Measurements from ENCODE around the gene CFAP20DC.

Gene CFAP20DC

DNA sequence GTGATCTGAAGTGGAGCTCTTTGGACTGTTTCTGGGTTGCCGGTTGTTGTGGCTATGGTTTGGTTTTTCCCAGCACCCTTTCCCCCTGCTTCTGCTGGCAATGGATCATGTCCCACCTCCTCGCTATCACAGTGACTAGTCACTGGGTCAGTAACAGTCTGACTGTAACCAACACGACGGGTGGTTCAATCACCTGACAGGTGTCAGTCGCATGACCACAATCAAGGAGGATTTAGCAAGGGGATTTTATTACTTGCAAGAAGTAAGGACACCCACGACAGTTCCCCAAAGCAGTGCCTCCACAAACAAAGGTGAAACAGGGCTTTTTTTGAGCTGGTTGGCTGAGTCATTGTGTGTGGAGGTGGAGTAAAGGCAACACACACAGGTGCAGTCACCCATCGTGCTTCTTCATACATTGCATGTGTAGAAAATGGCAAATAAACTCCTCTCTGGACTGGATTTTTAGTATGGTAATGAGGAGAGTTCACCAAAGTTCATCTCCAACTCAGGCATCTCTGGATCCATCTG lies 324.4 kb downstream of the CFAP20DC start:
- H3K4me3 ChIP-seq (ENCODE audit: low read depth, low read length), result no peak overlapping the region
- DNase-seq (ENCODE audit: low read depth), result peak; percentile 8
- TF ChIP-seq, protein P1, sequence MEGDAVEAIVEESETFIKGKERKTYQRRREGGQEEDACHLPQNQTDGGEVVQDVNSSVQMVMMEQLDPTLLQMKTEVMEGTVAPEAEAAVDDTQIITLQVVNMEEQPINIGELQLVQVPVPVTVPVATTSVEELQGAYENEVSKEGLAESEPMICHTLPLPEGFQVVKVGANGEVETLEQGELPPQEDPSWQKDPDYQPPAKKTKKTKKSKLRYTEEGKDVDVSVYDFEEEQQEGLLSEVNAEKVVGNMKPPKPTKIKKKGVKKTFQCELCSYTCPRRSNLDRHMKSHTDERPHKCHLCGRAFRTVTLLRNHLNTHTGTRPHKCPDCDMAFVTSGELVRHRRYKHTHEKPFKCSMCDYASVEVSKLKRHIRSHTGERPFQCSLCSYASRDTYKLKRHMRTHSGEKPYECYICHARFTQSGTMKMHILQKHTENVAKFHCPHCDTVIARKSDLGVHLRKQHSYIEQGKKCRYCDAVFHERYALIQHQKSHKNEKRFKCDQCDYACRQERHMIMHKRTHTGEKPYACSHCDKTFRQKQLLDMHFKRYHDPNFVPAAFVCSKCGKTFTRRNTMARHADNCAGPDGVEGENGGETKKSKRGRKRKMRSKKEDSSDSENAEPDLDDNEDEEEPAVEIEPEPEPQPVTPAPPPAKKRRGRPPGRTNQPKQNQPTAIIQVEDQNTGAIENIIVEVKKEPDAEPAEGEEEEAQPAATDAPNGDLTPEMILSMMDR (IDR thresholded peaks at IDR 0.05; ENCODE audit: insufficient read depth, low read depth, low read length, missing control alignments), result no peak

DNA sequence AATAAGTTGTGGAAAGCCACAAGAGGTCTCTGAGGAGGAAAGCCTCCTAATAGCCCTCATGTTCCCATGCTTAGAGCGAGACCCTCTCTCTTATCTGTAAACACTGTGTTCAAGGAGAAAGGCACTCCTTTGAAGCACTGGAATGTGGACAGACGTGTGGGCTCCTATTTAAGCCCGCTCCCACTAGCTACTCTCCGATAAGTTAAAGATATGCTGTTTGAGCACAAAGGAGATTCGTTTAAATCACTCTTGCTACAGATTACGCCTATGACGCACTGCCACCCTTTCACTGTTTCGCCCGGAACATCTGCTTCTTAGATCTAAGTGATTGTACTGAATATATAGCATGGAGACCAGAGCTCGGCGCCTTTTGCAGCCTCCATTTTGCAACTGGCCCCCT lies 325.5 kb downstream of the CFAP20DC start:
- DNase-seq (ENCODE audit: low read depth), result no peak
- no peak overlapping the region for H3K4me3 ChIP-seq (ENCODE audit: low read depth, low read length)
- TF ChIP-seq, protein P1 (IDR thresholded peaks at IDR 0.05; ENCODE audit: insufficient read depth, low read depth, low read length, missing control alignments), result no peak

DNA sequence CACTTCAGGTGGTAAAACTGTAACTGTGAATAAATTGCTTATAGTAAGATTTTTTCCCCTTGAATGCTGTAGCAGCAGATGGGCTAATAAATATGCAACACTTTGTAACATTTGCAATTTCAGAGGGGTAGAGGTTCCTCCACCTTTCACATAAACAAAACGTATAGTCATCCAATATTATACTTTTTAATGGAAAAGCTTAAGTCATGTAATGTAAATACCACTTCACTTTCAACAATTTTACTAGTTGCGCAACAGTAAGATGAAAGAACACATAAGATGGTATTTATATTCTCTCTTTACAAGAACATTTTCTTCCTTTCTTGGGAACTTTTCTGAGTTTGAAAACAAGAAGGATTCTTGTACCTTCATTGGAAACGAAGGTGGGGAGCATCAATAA lies 326.7 kb downstream of the CFAP20DC start:
- no peak overlapping the region for H3K4me3 ChIP-seq (ENCODE audit: low read depth, low read length)
- TF ChIP-seq, protein P1 (IDR thresholded peaks at IDR 0.05; ENCODE audit: insufficient read depth, low read depth, low read length, missing control alignments), result no peak
- no peak for DNase-seq (ENCODE audit: low read depth)

DNA sequence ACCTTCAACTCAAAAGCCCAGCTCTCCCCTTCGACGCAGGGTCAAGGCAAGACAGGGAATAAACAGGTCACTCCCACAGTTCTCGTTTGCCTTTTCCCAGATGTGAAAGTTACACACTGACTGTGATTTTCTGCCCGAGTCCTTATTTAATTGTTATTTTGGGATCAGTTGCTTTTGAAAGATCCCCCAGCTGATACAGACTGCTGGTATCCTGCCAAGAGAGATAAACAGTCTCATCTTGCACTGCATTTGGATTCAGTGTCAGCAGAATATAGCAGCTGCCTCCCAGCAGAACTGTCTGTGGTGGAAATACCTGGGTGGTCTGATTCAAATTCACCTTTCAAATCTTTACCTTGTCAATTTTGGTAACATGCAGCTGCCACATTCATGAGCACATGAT lies 327.3 kb downstream of the CFAP20DC start:
- no peak for DNase-seq (ENCODE audit: low read depth)
- TF ChIP-seq, protein P1 (IDR thresholded peaks at IDR 0.05; ENCODE audit: insufficient read depth, low read depth, low read length, missing control alignments), result no peak
- no peak overlapping the region for H3K4me3 ChIP-seq (ENCODE audit: low read depth, low read length)

DNA sequence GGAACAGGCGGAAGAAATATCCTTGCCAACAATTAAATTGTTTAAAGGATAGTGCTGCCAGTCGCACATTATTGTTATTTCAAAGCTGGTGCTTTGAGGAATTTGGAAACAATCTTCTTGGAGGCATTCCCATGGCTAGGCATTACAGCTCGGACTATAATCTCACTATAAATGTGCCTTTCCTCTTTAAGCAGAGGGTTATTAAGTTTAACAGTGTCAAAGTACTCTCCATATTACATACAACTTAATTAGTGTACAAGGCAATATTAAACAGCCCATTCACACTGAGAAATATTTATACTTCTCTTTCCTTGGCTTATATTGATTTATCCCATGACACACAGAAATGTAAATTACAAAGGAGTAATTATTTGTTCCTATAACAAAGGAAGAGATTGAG lies 329.3 kb downstream of the CFAP20DC start:
- H3K4me3 ChIP-seq (ENCODE audit: low read depth, low read length), result no peak overlapping the region
- no peak for DNase-seq (ENCODE audit: low read depth)
- TF ChIP-seq, protein P1 (IDR thresholded peaks at IDR 0.05; ENCODE audit: insufficient read depth, low read depth, low read length, missing control alignments), result no peak

DNA sequence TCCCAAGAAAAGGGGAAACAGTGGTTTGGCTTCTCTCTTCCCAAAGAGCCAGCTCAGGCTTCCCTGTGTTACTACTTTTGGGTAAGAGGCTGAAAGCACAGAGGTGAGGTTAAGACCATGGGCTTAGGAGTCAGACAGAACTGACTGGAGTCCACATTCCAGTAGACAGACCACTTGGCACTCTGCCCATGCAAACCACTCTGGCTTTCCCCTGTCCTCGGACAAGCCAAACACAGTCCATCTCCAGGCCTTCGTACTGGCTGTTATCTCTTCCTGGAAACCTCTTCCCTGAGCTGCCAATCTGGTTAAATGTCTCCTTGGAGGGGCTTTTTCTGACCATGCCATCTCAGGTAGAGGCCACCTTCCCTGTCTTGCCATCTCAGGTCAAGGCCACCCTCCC lies 330.1 kb downstream of the CFAP20DC start:
- TF ChIP-seq, protein P1 (IDR thresholded peaks at IDR 0.05; ENCODE audit: insufficient read depth, low read depth, low read length, missing control alignments), result no peak
- no peak for DNase-seq (ENCODE audit: low read depth)
- H3K4me3 ChIP-seq (ENCODE audit: low read depth, low read length), result no peak overlapping the region

DNA sequence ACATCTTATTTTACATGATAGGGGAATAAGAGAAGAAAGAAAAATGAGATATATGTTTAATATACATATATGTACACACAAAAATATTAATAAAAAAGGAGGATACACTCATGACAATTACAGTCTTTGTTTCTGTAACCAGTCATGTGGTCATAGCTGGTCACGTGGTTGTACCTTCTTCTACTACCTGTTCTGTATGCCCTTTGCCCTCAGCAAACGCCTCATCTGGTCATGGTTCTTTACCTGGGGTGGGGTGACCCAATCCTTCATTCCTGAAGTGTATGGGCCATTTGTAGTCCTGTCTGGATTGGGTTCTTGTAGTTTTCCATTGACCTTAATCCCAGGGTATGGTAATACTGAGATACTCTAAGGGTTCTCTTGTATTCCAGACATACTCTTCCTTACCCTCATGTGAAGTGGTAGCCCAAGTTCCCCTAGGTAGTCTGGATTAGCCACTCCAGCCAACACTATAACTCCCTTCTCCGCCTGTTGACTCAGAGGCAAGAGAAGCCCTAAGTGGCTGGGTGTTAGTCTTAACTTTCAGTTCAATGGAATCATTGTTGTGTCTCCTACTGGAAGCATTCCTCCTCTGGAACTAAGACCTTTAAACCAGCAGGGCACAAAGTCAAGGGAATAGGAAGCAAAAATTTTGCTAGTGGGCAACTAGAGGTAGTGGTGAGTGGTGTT lies 336.0 kb downstream of the CFAP20DC start:
- no peak for DNase-seq (ENCODE audit: low read depth)
- no peak overlapping the region for H3K4me3 ChIP-seq (ENCODE audit: low read depth, low read length)
- TF ChIP-seq, protein P1 (IDR thresholded peaks at IDR 0.05; ENCODE audit: insufficient read depth, low read depth, low read length, missing control alignments), result no peak
